Measurements from ENCODE around the gene SPSB2.

- TF ChIP-seq POLR2A (IDR thresholded peaks at IDR 0.05): no peak
- no peak for TF ChIP-seq CTCF (IDR thresholded peaks at IDR 0.05 in 8 of 11, conservative IDR thresholded peaks at IDR 0.05 in 3 of 11)
- no peak for TF ChIP-seq POLR2AphosphoS5 (IDR thresholded peaks at IDR 0.05)
Observed at GRCh38 chr12:6905414-6906040, 32.4 kb upstream of the SPSB2 start.

All from spleen (tissue), 7 donors.